OCI-LY1 (cell line): Measurements from ENCODE around the gene ATN1.

Experiments
- H2AFZ ChIP-seq: fragments of 200-600 bp; sonication (generic), shearing (Covaris generic); 2 replicates; pipeline ENCODE4 v1.6.0; 2014; ENCODE audit warnings: antibody characterized with exemption, mild to moderate bottlenecking, low read length
- H3F3A ChIP-seq: fragments of 200-600 bp; sonication (generic), shearing (Covaris generic); 2 replicates; pipeline ENCODE4 v1.6.0; 2014; ENCODE audit warnings: mild to moderate bottlenecking, antibody characterized with exemption, low read length, moderate library complexity; ENCODE audit not compliant: insufficient read depth
- H3K27ac ChIP-seq: fragments of 200-600 bp; sonication (generic); 2 replicates; pipeline ENCODE4 v1.5.1; 2014; ENCODE audit warnings: low read length, mixed run types, mild to moderate bottlenecking, low read depth; ENCODE audit not compliant: poor library complexity, severe bottlenecking
- H3K27me3 ChIP-seq: fragments of 200-600 bp; sonication (generic); 2 replicates; pipeline ENCODE4 v1.6.0; 2014; ENCODE audit warnings: antibody characterized with exemption, mild to moderate bottlenecking, low read length, moderate library complexity; ENCODE audit not compliant: insufficient read depth
- H3K36me3 ChIP-seq: fragments of 200-600 bp; sonication (generic); 2 replicates; pipeline ENCODE4 v1.6.1; 2014; ENCODE audit warnings: mild to moderate bottlenecking, antibody characterized with exemption, low read length, moderate library complexity, mixed read lengths; ENCODE audit not compliant: insufficient read depth
- H3K4me1 ChIP-seq: fragments of 200-600 bp; sonication (generic); 2 replicates; pipeline ENCODE4 v1.5.1; 2014; ENCODE audit warnings: mild to moderate bottlenecking, low read length, moderate library complexity; ENCODE audit not compliant: insufficient read depth, severe bottlenecking
- H3K4me2 ChIP-seq: fragments of 200-600 bp; sonication (generic), shearing (Covaris generic); 2 replicates; pipeline ENCODE4 v1.6.1; 2014; ENCODE audit warnings: low read length
- H3K4me3 ChIP-seq: fragments of 200-600 bp; sonication (generic); 2 replicates; pipeline ENCODE4 v1.5.1; 2014; ENCODE audit warnings: low read length, low read depth, mild to moderate bottlenecking, mixed read lengths; ENCODE audit not compliant: poor library complexity, severe bottlenecking
- H3K79me2 ChIP-seq: fragments of 200-600 bp; shearing (Covaris generic); 2 replicates; pipeline ENCODE4 v1.6.1; 2016; ENCODE audit warnings: mixed run types, low read length, mixed read lengths; ENCODE audit not compliant: insufficient read depth
- H3K9ac ChIP-seq: fragments of 200-600 bp; sonication (generic), shearing (Covaris generic); 2 replicates; pipeline ENCODE4 v1.6.1; 2014; ENCODE audit warnings: mild to moderate bottlenecking, low read length, mixed read lengths
- H3K9me2 ChIP-seq: fragments of 200-600 bp; sonication (generic), shearing (Covaris generic); 2 replicates; pipeline ENCODE4 v1.6.1; 2014; ENCODE audit warnings: low read depth, mild to moderate bottlenecking, low read length, mixed read lengths
- H3K9me3 ChIP-seq: fragments of 200-600 bp; shearing (Covaris generic); 2 replicates; pipeline ENCODE4 v1.6.1; 2014; ENCODE audit warnings: low read length, mixed read lengths
- H4K20me1 ChIP-seq: fragments of 200-600 bp; sonication (generic), shearing (Covaris generic); 2 replicates; pipeline ENCODE4 v1.6.0; 2016; ENCODE audit warnings: mild to moderate bottlenecking, low read length; ENCODE audit not compliant: insufficient read depth
- EZH2 ChIP-seq: fragments of 200-600 bp; sonication (generic), shearing (Covaris generic); IDR thresholded peaks from 2 replicates; pipeline ENCODE4 v1.8.0; 2017; ENCODE audit warnings: borderline replicate concordance, mixed run types, mild to moderate bottlenecking, antibody characterized with exemption, low read length, moderate library complexity, mixed read lengths
- TF ChIP-seq, protein P1 (sequence below): fragments of 200-600 bp; sonication (generic), shearing (Covaris generic); IDR thresholded peaks from 2 replicates; pipeline ENCODE4 v1.5.1; 2017; ENCODE audit warnings: mild to moderate bottlenecking, antibody characterized with exemption, low read length, moderate library complexity, mixed read lengths

The ATN1 gene

GRCh38 chr12:6921996-6922946 lies 5.5 kb upstream of the ATN1 start:
- Histone ChIP-seq H3K4me3 (no peak overlapping the region), H3K9ac (no peak overlapping the region), H3K27ac (no peak overlapping the region), H3K36me3 (no peaks in the 10 kb centered on the region), H3K4me1 (peaks cover 11% of the 10 kb centered on the region), H3K9me3 (no peaks in the 10 kb centered on the region), H4K20me1 (no peaks in the 10 kb centered on the region), H3K9me2 (no peaks in the 10 kb centered on the region), H3K27me3 (peaks cover 14% of the 10 kb centered on the region; the same call in 1 of the 2 replicates), H3K4me2 (0 out of 2 replicates have a peak overlapping the region, but pooled peaks have one; percentile 20), H2AFZ (no peak overlapping the region), H3F3A (no peaks in the 10 kb centered on the region), H3K79me2 (no peaks in the 10 kb centered on the region)
- TF ChIP-seq, protein P1, sequence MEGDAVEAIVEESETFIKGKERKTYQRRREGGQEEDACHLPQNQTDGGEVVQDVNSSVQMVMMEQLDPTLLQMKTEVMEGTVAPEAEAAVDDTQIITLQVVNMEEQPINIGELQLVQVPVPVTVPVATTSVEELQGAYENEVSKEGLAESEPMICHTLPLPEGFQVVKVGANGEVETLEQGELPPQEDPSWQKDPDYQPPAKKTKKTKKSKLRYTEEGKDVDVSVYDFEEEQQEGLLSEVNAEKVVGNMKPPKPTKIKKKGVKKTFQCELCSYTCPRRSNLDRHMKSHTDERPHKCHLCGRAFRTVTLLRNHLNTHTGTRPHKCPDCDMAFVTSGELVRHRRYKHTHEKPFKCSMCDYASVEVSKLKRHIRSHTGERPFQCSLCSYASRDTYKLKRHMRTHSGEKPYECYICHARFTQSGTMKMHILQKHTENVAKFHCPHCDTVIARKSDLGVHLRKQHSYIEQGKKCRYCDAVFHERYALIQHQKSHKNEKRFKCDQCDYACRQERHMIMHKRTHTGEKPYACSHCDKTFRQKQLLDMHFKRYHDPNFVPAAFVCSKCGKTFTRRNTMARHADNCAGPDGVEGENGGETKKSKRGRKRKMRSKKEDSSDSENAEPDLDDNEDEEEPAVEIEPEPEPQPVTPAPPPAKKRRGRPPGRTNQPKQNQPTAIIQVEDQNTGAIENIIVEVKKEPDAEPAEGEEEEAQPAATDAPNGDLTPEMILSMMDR: no peak; the same call in 1 of the 2 replicates
- no peak for TF ChIP-seq EZH2

- Histone ChIP-seq H4K20me1 (no peaks in the 10 kb centered on the region), H3K4me2 (0 out of 2 replicates have a peak overlapping the region, but pooled peaks have one; percentile 20), H3K4me1 (peaks cover 15% of the 10 kb centered on the region), H3K36me3 (no peaks in the 10 kb centered on the region), H3K9ac (no peak overlapping the region), H3K9me2 (no peaks in the 10 kb centered on the region), H3K79me2 (no peaks in the 10 kb centered on the region), H3F3A (no peaks in the 10 kb centered on the region), H3K27me3 (peaks cover 15% of the 10 kb centered on the region; the same call in 1 of the 2 replicates), H3K4me3 (no peak overlapping the region), H3K27ac (no peak overlapping the region), H3K9me3 (no peaks in the 10 kb centered on the region), H2AFZ (no peak overlapping the region)
- TF ChIP-seq, protein P1: no peak
- TF ChIP-seq EZH2: no peak
Observed at GRCh38 chr12:6923003-6923732, 4.6 kb upstream of the ATN1 start.

DNA sequence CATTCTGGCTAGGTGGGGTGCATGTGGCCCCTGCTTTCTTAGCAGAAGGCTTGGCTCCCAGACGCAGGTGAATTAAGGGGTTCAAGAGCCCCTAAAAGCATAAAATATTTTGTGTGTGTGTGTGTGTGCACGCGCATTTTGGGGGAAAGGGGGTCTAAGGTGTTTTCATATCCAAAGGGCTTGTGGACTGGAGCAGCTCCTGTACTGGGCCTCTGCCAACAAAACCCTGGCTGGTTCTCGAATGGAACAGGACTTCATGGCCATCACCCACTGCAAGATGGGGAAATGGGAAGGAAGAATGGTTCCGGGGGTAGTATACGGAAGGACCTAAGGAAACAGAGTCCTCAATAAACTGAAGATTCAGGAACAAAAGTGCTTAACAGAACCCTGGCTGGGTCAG lies 3.9 kb upstream of the ATN1 start:
- no peak overlapping the region for H3K4me2 ChIP-seq
- H3K27ac ChIP-seq: no peak overlapping the region
- H2AFZ ChIP-seq: no peak overlapping the region
- H3K27me3 ChIP-seq: peaks cover 15% of the 10 kb centered on the region; the same call in 1 of the 2 replicates
- H3K79me2 ChIP-seq: no peaks in the 10 kb centered on the region
- H3F3A ChIP-seq: no peaks in the 10 kb centered on the region
- H3K9ac ChIP-seq: no peak overlapping the region
- H3K9me3 ChIP-seq: no peaks in the 10 kb centered on the region
- no peaks in the 10 kb centered on the region for H3K9me2 ChIP-seq
- H3K4me3 ChIP-seq: no peak overlapping the region
- H3K4me1 ChIP-seq: peaks cover 15% of the 10 kb centered on the region
- H4K20me1 ChIP-seq: no peaks in the 10 kb centered on the region
- no peaks in the 10 kb centered on the region for H3K36me3 ChIP-seq
- TF ChIP-seq EZH2: no peak
- TF ChIP-seq, protein P1: no peak
